ENCODE data around the gene NTRK3.

DNA sequence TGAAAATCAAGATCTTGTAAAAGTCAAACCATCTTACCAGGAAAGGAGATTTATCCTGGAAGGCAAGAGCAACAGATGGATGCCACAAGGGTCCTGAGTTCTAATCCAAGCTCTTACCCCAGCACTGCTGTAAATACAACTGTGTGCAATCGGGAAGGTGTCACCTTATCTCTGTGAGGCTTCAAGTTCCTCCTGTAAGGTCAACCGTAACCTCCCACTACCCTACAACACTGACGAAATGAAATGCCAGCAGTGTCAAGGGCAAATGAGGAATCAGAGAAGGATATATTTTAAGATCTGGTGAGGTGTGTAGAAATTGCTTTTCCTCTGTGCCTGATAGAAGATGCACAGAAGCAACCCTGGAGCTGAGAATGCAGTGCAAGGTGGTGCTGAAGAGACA, 207.8 kb downstream of the NTRK3 start:
- TF ChIP-seq POLR2AphosphoS5 (IDR thresholded peaks at IDR 0.05; ENCODE audit: low read depth, low read length) (no peak), SIN3A (IDR thresholded peaks at IDR 0.05; ENCODE audit: borderline replicate concordance, insufficient read depth, low read length) (no peak), FOXP2 (optimal IDR thresholded peaks at IDR 0.05; ENCODE audit: borderline replicate concordance, extremely low read depth, extremely low read length, insufficient read depth) (no peak), TAF1 (IDR thresholded peaks at IDR 0.05; ENCODE audit: borderline replicate concordance, insufficient read depth, low read length) (no peak)
- TF ChIP-seq, protein P1, sequence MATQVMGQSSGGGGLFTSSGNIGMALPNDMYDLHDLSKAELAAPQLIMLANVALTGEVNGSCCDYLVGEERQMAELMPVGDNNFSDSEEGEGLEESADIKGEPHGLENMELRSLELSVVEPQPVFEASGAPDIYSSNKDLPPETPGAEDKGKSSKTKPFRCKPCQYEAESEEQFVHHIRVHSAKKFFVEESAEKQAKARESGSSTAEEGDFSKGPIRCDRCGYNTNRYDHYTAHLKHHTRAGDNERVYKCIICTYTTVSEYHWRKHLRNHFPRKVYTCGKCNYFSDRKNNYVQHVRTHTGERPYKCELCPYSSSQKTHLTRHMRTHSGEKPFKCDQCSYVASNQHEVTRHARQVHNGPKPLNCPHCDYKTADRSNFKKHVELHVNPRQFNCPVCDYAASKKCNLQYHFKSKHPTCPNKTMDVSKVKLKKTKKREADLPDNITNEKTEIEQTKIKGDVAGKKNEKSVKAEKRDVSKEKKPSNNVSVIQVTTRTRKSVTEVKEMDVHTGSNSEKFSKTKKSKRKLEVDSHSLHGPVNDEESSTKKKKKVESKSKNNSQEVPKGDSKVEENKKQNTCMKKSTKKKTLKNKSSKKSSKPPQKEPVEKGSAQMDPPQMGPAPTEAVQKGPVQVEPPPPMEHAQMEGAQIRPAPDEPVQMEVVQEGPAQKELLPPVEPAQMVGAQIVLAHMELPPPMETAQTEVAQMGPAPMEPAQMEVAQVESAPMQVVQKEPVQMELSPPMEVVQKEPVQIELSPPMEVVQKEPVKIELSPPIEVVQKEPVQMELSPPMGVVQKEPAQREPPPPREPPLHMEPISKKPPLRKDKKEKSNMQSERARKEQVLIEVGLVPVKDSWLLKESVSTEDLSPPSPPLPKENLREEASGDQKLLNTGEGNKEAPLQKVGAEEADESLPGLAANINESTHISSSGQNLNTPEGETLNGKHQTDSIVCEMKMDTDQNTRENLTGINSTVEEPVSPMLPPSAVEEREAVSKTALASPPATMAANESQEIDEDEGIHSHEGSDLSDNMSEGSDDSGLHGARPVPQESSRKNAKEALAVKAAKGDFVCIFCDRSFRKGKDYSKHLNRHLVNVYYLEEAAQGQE (IDR thresholded peaks at IDR 0.05; ENCODE audit: insufficient read depth in 1 of 2, low read depth in 2 of 2, low read length in 2 of 2) = no peak

Data from PFSK-1 (cell line).